Fibroblast of villous mesenchyme (primary cell): ENCODE data around the gene PLD6. TPM values are rescaled to one million over a fixed set of nuclear protein-coding genes. Genes with fewer than 3 reads are reported as not detected.

ENCODE experiments used
- DNase-seq: peaks from one replicate; pipeline ENCODE4 v3.0.0-alpha.2; 2010; ENCODE audit warnings: low read depth
- H3K4me3 ChIP-seq: 2 replicates; pipeline ENCODE4 v1.5.1; 2011; ENCODE audit warnings: low read depth, mild to moderate bottlenecking, low read length
- total RNA-seq: library from RNA; depleted of rRNA; stranded (reverse); fragments of >200 nt; gene quantifications from 2 replicates; pipeline ENCODE4 v1.2.3, GENCODE V29; 2012
- TF ChIP-seq, protein P1 (sequence below): IDR thresholded peaks from 2 replicates; pipeline ENCODE4 v1.5.1; 2012; ENCODE audit warnings: low read depth, mild to moderate bottlenecking, low read length; ENCODE audit not compliant: insufficient read depth

The PLD6 gene
- total RNA-seq, 1 donor: 5.6 TPM

DNA sequence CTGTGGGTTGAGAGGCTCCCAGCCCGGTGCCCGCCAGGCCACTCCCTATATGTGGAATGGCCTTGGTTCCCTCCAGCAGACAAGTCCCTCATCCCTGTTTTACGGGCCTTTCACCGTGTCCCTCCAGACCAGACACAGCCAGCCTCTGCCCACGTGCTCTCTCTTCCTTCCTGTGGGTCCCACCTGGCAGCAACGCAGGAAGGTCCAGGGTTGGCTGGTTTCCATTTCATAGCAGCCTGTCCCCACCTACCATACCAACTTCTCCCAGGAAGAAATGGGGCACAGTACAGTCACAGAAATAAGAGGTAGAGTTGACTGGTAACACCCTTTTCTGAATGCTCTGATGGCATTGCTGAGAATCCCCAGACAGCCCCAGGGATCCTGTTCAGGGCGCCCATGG, 34.9 kb downstream of the PLD6 start:
- no peak for DNase-seq
- no peak overlapping the region for H3K4me3 ChIP-seq
- TF ChIP-seq, protein P1, sequence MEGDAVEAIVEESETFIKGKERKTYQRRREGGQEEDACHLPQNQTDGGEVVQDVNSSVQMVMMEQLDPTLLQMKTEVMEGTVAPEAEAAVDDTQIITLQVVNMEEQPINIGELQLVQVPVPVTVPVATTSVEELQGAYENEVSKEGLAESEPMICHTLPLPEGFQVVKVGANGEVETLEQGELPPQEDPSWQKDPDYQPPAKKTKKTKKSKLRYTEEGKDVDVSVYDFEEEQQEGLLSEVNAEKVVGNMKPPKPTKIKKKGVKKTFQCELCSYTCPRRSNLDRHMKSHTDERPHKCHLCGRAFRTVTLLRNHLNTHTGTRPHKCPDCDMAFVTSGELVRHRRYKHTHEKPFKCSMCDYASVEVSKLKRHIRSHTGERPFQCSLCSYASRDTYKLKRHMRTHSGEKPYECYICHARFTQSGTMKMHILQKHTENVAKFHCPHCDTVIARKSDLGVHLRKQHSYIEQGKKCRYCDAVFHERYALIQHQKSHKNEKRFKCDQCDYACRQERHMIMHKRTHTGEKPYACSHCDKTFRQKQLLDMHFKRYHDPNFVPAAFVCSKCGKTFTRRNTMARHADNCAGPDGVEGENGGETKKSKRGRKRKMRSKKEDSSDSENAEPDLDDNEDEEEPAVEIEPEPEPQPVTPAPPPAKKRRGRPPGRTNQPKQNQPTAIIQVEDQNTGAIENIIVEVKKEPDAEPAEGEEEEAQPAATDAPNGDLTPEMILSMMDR: no peak

- no peak overlapping the region for H3K4me3 ChIP-seq
- TF ChIP-seq, protein P1: no peak
- no peak for DNase-seq
These were observed 35.7 kb downstream of the PLD6 start for GRCh38 chr17:17170346-17170985.

GRCh38 chr17:17169396-17169795, 36.7 kb downstream of the PLD6 start:
- TF ChIP-seq, protein P1: no peak
- H3K4me3 ChIP-seq: no peak overlapping the region
- DNase-seq: no peak

DNA sequence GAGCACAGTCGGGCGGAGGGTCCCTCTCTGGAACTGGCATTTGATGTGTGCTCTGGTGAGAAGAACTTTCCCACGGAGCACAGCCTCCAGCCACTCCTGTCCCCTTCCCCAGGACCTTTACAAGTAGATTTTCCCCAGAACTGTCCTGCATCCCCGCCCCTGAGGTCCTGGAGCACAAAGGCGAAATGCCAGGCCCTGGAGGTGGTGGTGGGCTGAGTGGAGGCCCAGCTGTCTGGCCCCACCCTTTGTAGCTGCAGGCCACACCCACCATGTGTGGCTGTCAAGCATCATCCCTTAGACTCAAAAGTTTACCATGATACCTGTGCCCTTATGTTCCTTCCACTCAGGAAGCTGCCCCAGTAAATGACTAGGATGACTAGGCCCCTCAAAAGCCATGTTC, 37.7 kb downstream of the PLD6 start:
- H3K4me3 ChIP-seq: no peak overlapping the region
- TF ChIP-seq, protein P1: no peak
- DNase-seq: no peak

DNA sequence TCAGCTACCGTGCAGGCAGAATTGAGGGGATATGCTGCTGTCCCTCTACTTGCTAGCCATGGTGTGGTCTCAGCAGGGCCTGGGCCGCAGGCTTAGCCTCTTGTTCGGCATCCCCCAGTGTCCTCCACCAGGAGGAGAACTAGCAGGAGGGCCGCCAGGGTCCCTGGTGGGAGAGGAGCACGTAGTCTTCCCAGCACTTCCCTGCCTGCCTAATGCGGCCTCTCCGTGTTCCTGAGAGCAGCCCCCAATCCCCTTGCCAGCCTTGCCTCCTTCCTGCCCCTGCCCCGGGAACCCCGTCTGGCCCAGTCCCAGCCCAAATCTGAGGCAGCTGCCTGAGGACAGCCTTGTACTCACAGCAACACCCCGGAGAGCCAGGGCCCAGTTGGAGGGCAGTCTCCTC, 38.1 kb downstream of the PLD6 start:
- no peak for DNase-seq
- TF ChIP-seq, protein P1: no peak
- H3K4me3 ChIP-seq: no peak overlapping the region

DNA sequence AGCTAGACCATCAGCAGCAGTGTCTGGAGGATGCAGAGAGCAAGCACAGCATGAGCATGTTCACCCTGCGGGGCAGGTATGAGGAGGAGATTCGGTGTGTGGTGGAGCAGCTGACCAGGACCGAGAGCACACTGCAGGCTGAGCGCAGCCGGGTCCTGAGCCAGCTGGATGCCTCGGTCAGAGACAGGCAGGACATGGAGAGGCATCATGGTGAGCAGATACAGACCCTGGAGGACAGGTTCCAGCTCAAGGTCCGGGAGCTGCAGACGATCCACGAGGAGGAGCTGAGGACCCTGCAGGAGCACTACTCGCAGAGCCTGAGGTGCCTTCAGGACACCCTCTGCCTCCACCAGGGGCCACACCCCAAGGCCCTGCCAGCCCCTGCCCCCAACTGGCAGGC, 38.8 kb downstream of the PLD6 start:
- no peak overlapping the region for H3K4me3 ChIP-seq
- DNase-seq: no peak
- TF ChIP-seq, protein P1: no peak

GRCh38 chr17:17166446-17166845, 39.7 kb downstream of the PLD6 start:
- H3K4me3 ChIP-seq: no peak overlapping the region
- TF ChIP-seq, protein P1: no peak
- DNase-seq: no peak
